D721Med (cell line): ENCODE measurements around the gene CERK.

Source experiments
- DNase-seq: peaks from one replicate; pipeline ENCODE4 v3.0.0; 2011; ENCODE audit warnings: low spot score; ENCODE audit not compliant: insufficient read length
- FAIRE-seq: peaks from 2 replicates; lab custom pipeline; 2011; peaks lifted over from hg19 to GRCh38; lab: Jason Lieb, UNC
- CTCF ChIP-seq: IDR thresholded peaks from 2 replicates; pipeline ENCODE4 v1.5.1; 2012; ENCODE audit warnings: mild to moderate bottlenecking, control low read depth; ENCODE audit not compliant: insufficient read depth; ENCODE audit errors: missing control alignments

CERK gene

DNA sequence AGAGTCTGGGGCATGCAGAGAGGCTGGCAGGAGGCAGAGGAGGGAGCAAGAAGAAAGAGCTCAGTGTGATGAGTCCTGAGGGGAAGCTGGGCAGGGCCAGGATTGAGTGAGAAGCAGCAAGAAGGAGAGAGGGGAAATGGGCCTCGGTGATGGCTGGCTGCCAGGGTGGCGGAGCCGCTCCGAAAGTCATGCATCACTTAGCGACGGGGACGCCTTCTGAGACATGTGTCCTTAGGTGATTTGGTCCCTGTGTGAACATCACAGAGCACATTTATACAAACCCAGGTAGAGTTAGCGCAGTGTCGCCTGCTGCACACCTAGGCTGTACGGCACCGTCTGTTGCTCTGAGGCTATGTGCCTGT, 39.5 kb upstream of the CERK start:
- DNase-seq (no peak), FAIRE-seq (no peak)
- no peak for TF ChIP-seq CTCF

DNA sequence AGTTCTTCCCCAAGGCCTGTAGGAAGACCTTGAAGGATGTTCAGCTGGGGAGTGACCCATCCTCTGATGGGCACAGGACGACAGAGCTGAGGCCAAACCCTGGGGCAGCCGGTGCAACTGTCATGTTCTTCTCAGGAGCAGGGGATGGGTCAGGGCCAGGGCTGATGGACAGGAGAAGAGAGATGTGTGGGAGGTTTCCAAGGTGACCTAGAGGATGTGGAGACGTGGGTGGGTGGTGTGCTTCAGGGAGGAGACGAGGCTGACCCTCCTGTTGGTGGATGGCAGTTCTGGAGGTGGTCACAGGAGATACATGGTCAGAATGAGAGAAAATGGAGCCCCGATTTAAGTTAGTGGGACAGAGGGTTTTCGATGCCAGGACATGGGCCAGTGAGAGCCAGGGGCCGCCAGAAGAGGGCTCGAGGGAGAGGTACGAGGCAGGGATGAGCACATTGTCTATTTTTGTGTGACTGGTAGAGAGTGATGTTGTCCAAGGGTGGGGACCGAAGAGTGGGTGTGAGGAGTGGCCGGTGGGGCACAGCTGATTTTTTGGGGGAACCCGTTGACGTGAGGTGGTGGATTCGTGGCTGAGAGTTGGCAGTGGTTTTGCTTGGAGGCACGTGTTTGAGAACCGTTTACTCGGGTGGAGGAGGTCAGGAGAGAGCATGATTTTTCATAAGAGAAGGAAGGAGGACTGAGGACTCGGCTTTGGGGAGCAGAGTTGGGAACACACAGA, 39.0 kb upstream of the CERK start:
- FAIRE-seq (no peak), DNase-seq (no peak)
- TF ChIP-seq CTCF: no peak

DNA sequence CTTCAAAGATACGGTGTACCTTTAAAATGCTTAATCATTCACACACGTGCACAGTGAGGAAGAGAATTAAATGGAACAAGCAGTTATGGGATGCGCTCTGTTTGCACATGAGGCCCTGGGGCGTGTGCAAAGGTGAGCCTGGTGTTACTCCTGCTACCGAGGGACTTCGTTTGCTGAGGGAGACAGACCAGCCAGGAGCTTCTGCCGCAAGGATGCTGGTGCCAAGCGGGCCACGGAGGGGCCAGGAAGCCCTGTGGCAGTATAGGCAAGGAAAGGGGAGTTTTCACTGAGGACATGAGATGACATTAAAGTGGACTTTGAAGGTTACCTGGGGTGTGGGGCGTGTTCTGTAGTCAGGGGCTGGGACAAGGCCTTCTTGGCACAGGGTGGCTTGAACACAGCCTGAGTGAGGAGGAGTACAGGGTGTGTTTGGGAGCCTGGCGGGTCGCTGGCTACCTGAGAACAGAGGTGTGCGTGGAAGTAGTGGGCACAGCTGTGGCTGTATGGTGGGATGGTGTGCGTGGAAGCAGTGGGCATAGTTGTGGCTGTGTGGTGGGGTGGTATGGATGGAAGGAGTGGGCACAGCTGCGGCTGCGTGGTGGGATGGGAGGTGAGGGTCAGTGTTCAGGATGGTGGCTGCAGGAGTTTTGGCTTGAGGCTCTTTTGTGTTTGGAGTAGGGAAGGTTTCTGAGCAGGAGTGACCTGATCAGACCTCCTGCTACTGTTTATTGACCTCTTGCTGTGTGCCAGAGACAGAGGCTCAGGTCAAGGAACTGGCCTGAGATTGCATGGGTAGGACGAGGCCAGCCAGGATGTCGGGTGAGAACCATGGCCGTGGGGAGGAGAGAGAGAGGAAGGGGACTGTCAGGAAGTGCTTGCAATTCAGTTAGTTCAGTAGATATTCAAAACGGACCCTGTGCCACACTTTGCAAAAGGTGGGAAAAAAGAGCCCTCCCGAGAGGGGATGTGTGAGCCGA, 38.1 kb upstream of the CERK start:
- FAIRE-seq (no peak), DNase-seq (no peak)
- TF ChIP-seq CTCF: no peak

- DNase-seq: no peak
- FAIRE-seq: no peak
- no peak for TF ChIP-seq CTCF
Observed at GRCh38 chr22:46774980-46775849, 37.2 kb upstream of the CERK start.

- DNase-seq (no peak), FAIRE-seq (no peak)
- TF ChIP-seq CTCF: no peak
Observed at GRCh38 chr22:46774253-46774979, 36.4 kb upstream of the CERK start.

DNA sequence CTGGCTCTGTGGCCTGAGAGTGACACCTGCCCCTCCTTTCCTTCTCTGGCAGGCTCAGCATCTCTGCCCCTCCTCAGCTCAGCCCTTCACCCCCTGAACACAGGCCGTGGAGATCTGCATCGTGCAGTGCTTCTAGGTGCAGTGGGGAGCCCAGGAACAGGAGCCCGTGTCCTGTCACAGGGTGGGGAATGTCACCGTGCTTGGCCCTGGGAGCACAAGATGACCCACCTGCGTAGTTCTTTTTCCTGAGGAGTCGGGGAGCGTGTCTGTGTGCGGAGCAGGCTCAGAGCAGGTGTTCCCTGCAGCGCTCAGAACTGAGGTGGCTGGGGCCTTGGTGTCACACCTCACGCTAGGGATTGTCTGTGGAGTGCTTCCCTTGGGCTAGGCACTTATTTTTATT, 35.0 kb upstream of the CERK start:
- DNase-seq: no peak
- FAIRE-seq: no peak
- TF ChIP-seq CTCF: no peak
